ENCODE data around the gene FEM1C. TPM values are rescaled to one million over a fixed set of nuclear protein-coding genes. Genes with fewer than 3 reads are reported as not detected.
A peak's percentile ranks its signal among the peaks of the same experiment; 100 is the strongest.

The FEM1C gene
- total RNA-seq, 1 donor from 2014 or later: 14.3 TPM

DNA sequence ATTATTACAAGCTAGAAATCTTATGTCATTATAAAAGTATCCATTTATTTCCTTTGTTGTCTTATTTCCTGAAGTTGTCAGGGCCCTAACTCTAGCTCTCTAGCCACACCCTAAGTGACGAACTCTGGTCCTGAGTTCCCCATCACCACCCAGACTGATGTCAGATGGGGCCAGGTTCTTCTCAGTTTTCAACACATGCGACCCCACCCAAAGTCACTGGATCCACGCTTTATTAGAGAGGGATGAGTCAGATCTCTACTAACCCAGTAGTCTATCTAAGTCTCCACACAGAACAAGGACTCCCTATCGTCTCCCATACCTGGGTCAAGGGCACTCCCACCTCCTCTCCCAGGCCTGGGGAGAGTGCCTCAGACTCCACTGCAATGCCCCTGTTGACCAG, 6.8 kb upstream of the FEM1C start:
- no peak for DNase-seq (ENCODE audit: low spot score)
- no peak overlapping the region for H3K4me3 Mint-ChIP-seq (ENCODE audit: low read depth)
- peaks cover 4% of the 10 kb centered on the region for H3K9me3 Mint-ChIP-seq
- peaks cover 18% of the 10 kb centered on the region for H3K27me3 Mint-ChIP-seq (ENCODE audit: low read depth)
- no peaks in the 10 kb centered on the region for H3K4me1 Mint-ChIP-seq (ENCODE audit: low read depth)
- peaks cover under 1% of the 10 kb centered on the region for H3K36me3 Mint-ChIP-seq (ENCODE audit: low read depth)
- no peak overlapping the region for H3K27ac Mint-ChIP-seq
- intact Hi-C loops (cut with micrococcal nuclease): no loop called here

DNA sequence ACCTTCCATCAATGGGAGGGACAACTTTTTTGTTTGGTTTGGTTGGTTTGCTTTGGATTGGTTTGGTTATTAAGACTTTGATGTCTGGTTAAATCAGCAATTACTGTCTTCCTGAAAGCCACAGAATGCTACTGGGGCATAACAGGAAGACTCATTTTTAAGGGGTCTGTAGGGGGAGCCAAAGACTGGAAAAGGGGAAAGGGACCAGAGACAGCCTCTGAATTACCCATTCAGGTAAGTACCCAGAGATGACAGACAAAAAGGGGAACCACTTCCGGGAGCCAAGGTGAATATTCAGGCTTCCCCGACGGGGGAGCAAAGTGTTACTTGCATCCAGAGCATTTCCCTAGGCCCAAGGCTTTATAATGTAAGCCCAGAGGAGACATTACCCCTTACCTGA, 4.6 kb upstream of the FEM1C start:
- Mint-ChIP-seq H3K27ac (no peak overlapping the region), H3K36me3 (ENCODE audit: low read depth) (peaks cover 9% of the 10 kb centered on the region), H3K4me3 (ENCODE audit: low read depth) (no peak overlapping the region), H3K27me3 (ENCODE audit: low read depth) (peaks cover 18% of the 10 kb centered on the region), H3K4me1 (ENCODE audit: low read depth) (peaks cover 6% of the 10 kb centered on the region), H3K9me3 (peaks cover 11% of the 10 kb centered on the region)
- intact Hi-C loops (cut with micrococcal nuclease): no loop called here
- DNase-seq (ENCODE audit: low spot score): no peak

DNA sequence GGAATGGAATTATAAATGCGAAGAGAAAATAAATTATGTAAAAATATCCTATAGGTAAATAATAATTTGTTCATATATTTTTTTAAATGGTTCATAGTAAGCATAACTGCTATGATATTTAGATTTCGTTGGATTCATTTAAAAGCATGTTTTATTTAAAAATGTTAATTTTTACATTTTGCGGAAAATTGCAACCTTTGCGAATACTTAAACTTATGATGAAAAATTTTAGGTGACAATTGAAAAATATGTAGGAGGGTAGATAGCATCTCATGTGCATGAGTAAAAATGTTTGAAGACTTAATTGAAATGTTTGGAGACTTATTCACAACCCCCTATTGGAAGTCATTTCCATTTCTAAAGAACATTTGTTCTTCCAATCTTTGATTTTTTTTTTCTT, 4.1 kb upstream of the FEM1C start:
- H3K4me3 Mint-ChIP-seq (ENCODE audit: low read depth): no peak overlapping the region
- intact Hi-C loops (cut with micrococcal nuclease): no loop called here
- H3K27me3 Mint-ChIP-seq (ENCODE audit: low read depth): peaks cover 18% of the 10 kb centered on the region
- peaks cover 6% of the 10 kb centered on the region for H3K4me1 Mint-ChIP-seq (ENCODE audit: low read depth)
- H3K9me3 Mint-ChIP-seq: peaks cover 11% of the 10 kb centered on the region
- no peak overlapping the region for H3K27ac Mint-ChIP-seq
- H3K36me3 Mint-ChIP-seq (ENCODE audit: low read depth): peaks cover 9% of the 10 kb centered on the region
- DNase-seq (ENCODE audit: low spot score): no peak

DNA sequence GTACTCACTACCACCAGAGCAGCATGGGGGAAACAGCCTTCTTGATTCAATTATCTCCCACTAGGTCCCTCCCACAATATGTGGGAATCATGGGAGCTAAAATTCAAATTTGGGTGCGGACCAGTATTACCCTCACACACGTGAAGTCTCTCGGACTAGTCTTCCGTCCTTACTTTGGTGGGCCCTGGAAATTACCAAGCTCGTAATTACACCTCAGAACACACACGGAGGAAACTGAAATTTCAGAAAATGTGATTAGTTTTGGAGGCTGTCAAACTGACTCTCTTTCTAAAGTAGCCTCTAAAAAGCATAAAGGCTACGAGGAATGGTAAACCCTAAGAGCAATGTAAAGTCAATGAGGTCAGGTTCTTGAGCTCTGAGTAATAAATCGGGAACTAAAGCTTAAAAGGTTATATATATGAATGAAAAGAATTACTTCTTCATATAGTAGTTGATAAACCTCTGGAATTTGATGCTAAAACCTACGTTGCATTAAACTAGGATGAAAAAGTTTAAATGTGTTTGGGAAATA, 842 bp upstream of the FEM1C start:
- Mint-ChIP-seq H3K9me3 (peaks cover 11% of the 10 kb centered on the region), H3K27ac (peak overlapping the region; percentile 70), H3K36me3 (ENCODE audit: low read depth) (peaks cover 37% of the 10 kb centered on the region), H3K27me3 (ENCODE audit: low read depth) (peaks cover under 1% of the 10 kb centered on the region), H3K4me1 (ENCODE audit: low read depth) (peaks cover 32% of the 10 kb centered on the region), H3K4me3 (ENCODE audit: low read depth) (peak overlapping the region; percentile 21)
- no peak for DNase-seq (ENCODE audit: low spot score)
- intact Hi-C loops (cut with micrococcal nuclease): loop anchor here (2.0 kb wide), 2 partner anchors 89 to 249 kb away; partner anchors contain the start of gene CCDC112

DNA sequence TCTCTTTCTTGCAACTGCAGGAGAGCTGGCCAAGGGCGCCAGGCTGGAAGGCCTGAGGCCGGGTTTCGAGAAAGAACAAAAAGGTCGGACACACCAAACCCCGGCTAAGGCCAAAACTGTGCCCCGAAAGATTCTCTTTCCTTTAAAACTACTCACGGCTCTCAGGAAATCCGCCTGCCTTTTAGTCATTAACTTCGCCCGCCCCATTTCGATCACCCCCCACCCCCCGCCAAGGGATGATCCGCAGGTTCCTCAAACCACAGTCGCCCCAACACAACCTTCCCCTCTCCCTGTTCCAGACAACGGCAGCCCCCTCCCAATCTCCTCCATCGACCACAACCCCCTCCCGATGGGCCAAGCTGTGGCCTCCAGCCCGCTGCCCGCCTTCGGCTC, 536 bp downstream of the FEM1C start:
- H3K27me3 Mint-ChIP-seq (ENCODE audit: low read depth): no peaks in the 10 kb centered on the region
- intact Hi-C loops (cut with micrococcal nuclease): loop anchor here (1.0 to 5.0 kb wide), 8 partner anchors 57 to 543 kb away; partner anchors contain the start of genes AP3S1, ATG12, CCDC112 and COMMD10
- peaks cover 51% of the 10 kb centered on the region for H3K36me3 Mint-ChIP-seq (ENCODE audit: low read depth)
- H3K4me3 Mint-ChIP-seq (ENCODE audit: low read depth): peak overlapping the region; percentile 97
- H3K9me3 Mint-ChIP-seq: peaks cover 11% of the 10 kb centered on the region
- peak overlapping the region; percentile 99 for H3K27ac Mint-ChIP-seq
- H3K4me1 Mint-ChIP-seq (ENCODE audit: low read depth): peaks cover 44% of the 10 kb centered on the region
- DNase-seq (ENCODE audit: low spot score): no peak

DNA sequence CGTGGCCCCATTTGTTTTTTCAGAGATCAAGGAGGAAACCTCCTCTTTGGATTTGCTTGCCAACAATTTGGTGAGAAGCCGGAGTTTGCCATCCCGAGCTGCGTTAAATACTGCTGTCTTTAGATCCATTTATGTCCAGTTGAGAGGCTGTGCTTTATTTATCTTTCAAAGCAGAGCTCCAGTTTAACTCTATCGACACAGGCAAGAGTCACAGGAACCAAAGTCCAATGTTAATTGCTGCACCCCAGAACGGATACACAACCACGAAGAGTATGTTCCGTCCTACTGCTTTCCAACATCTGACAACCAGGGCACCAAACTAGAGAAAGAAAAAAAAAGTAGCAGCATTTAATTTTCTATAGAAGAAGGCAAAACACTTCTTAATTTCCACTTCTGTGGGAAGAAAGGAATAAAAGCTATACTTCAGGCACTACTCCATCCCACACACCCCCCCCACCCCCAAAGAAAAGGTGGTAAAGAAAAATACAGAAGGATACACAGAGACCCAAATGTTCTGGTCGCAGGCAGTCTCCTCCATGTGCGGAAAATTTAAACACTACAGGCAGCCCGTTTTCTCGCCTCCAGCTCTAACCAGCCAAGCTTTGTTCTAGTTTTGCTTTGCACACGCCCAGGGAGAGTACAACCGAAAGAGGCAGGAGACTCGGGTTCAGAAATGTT, 1.1 kb downstream of the FEM1C start:
- peak overlapping the region; percentile 97 for H3K4me3 Mint-ChIP-seq (ENCODE audit: low read depth)
- H3K27me3 Mint-ChIP-seq (ENCODE audit: low read depth): no peaks in the 10 kb centered on the region
- H3K4me1 Mint-ChIP-seq (ENCODE audit: low read depth): peaks cover 49% of the 10 kb centered on the region
- DNase-seq (ENCODE audit: low spot score): peak; percentile 56
- peaks cover 11% of the 10 kb centered on the region for H3K9me3 Mint-ChIP-seq
- H3K27ac Mint-ChIP-seq: peak overlapping the region; percentile 99
- peaks cover 56% of the 10 kb centered on the region for H3K36me3 Mint-ChIP-seq (ENCODE audit: low read depth)
- intact Hi-C loops (cut with micrococcal nuclease): loop anchor here (1.0 to 5.0 kb wide), 8 partner anchors 56 to 544 kb away; partner anchors contain the start of genes AP3S1, ATG12, CCDC112 and COMMD10

DNA sequence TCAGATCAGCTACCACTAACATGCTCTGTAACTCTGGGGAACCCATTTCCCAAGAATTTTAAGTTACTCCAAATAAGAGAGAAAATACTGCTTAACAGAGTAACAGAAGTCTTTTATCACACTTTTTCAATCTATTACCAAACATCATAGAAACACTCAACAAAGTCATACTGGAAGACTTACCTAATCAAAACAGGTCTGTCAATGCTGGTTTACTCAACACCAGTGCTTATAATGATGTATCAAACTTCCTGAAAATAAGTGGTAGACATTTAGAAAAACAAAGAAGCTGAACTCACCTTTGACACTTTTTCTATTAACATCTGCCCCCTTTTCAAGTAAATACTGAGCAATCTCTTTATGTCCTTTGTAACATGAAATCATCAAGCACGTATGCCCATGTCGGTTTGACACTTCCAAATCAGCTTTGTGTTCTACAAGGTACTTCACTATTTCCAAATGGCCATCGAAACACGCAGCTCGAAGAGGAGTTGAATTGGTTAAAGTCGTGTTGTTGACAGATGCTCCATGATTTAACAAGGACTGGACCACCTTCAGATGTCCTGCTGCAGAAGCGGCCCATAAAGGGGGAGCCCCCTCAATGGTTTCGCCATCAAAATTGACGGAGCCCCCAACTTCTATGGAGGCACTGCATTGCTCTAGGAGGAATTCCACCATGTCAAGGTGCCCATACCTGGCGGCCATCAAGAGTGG, 1.8 kb downstream of the FEM1C start:
- intact Hi-C loops (cut with micrococcal nuclease): loop anchor here (5.0 kb wide), 1 partner anchor 544 kb away; the partner anchor contains the start of gene COMMD10
- Mint-ChIP-seq H3K9me3 (peaks cover 11% of the 10 kb centered on the region), H3K27me3 (ENCODE audit: low read depth) (no peaks in the 10 kb centered on the region), H3K36me3 (ENCODE audit: low read depth) (peaks cover 62% of the 10 kb centered on the region), H3K4me3 (ENCODE audit: low read depth) (peak overlapping the region; percentile 97), H3K4me1 (ENCODE audit: low read depth) (peaks cover 54% of the 10 kb centered on the region), H3K27ac (peak overlapping the region; percentile 99)
- no peak for DNase-seq (ENCODE audit: low spot score)

DNA sequence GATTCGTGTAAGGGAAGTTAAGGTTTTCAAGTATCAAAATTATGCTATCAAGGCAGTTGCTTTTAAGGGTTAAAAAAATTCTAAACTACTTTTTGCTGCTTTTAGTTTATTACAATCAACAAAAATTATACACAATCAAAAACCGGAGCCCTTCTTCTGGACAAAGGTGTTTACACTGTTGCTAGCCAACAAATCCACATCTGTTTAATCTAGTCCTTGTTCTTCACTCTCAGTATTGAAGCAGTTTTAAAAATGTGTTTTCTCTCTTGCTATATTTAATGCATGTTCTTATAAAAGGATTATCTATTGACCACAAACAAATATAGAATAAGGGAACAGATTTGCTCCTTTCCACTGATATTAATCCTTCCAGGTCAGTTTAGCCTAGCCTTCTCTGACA, 2.5 kb downstream of the FEM1C start:
- Mint-ChIP-seq H3K4me1 (ENCODE audit: low read depth) (peaks cover 58% of the 10 kb centered on the region), H3K4me3 (ENCODE audit: low read depth) (peak overlapping the region; percentile 97), H3K9me3 (peaks cover 11% of the 10 kb centered on the region), H3K27ac (peak overlapping the region; percentile 41), H3K36me3 (ENCODE audit: low read depth) (peaks cover 66% of the 10 kb centered on the region), H3K27me3 (ENCODE audit: low read depth) (no peaks in the 10 kb centered on the region)
- intact Hi-C loops (cut with micrococcal nuclease): loop anchor here (5.0 kb wide), 1 partner anchor 545 kb away; the partner anchor contains the start of gene COMMD10
- DNase-seq (ENCODE audit: low spot score): no peak

DNA sequence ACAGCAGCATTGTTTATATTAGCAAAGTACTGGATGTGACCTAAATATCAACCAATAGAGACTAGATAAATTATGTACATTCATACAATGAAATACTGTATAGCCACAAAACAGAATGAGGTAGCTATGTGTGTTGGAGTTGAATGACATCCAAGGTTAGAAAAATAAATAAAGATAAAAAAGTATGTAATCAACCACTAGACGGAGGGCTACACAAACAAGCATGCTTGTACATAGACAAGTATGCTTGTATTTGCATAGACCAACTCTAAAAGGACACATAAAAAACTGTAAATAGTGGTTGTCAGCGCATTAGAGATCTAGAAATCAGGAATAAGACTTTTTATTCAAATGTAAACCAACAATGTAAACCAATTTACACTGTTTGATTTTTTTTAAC, 3.0 kb downstream of the FEM1C start:
- intact Hi-C loops (cut with micrococcal nuclease): loop anchor here (5.0 kb wide), 1 partner anchor 546 kb away; the partner anchor contains the start of gene COMMD10
- peaks cover 61% of the 10 kb centered on the region for H3K4me1 Mint-ChIP-seq (ENCODE audit: low read depth)
- peaks cover 7% of the 10 kb centered on the region for H3K9me3 Mint-ChIP-seq
- H3K36me3 Mint-ChIP-seq (ENCODE audit: low read depth): peaks cover 70% of the 10 kb centered on the region
- peak overlapping the region; percentile 97 for H3K4me3 Mint-ChIP-seq (ENCODE audit: low read depth)
- no peak for DNase-seq (ENCODE audit: low spot score)
- no peaks in the 10 kb centered on the region for H3K27me3 Mint-ChIP-seq (ENCODE audit: low read depth)
- H3K27ac Mint-ChIP-seq: no peak overlapping the region

DNA sequence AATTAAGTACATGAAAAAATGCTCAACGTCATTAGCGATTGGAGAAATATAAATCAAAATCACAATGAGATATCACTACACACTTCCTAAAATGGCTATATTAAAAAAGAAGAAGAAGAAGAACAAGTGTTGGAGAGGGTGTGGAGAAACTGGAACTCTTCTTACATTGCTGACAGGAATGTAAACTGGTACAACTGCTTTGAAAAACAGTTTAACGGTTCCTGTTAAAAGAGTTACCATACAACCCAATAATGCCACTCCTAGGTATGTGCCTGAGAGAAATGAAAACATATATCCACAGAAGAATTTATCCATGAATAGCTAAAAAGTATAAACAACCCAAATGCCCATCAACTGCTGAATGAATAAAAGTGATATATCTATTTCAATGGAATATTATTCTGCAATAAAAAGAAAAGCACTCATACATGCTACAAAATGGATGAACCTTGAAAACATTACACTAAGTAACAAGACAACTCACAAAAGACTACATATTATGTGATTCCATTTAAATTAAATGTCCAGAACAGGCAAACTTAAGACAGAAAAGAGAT, 9.0 kb downstream of the FEM1C start:
- no peak for DNase-seq (ENCODE audit: low spot score)
- no peak overlapping the region for H3K27ac Mint-ChIP-seq
- H3K27me3 Mint-ChIP-seq (ENCODE audit: low read depth): no peaks in the 10 kb centered on the region
- H3K4me3 Mint-ChIP-seq (ENCODE audit: low read depth): no peak overlapping the region
- peaks cover 65% of the 10 kb centered on the region for H3K4me1 Mint-ChIP-seq (ENCODE audit: low read depth)
- H3K9me3 Mint-ChIP-seq: no peaks in the 10 kb centered on the region
- intact Hi-C loops (cut with micrococcal nuclease): no loop called here
- H3K36me3 Mint-ChIP-seq (ENCODE audit: low read depth): peaks cover 76% of the 10 kb centered on the region

DNA sequence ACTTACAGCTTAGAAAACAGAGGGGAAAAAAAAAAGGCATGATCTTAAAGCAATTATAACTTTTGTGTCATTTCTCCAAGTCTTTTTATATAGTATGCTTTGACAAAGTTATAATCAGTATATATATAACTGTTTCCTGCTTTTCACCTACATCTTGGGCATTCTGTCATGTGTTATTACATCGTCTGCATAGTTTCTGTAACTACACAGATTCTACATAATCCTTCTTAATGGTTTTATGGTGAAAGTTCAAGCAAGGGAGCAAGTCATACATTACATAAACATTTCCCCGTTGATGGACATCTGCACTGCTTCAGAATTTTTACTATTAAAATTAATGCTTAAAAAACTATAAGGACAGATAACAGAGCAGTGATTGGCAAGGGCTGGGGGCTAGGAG, 12.1 kb downstream of the FEM1C start:
- H3K27ac Mint-ChIP-seq: no peak overlapping the region
- peaks cover 55% of the 10 kb centered on the region for H3K4me1 Mint-ChIP-seq (ENCODE audit: low read depth)
- no peaks in the 10 kb centered on the region for H3K27me3 Mint-ChIP-seq (ENCODE audit: low read depth)
- no peak overlapping the region for H3K4me3 Mint-ChIP-seq (ENCODE audit: low read depth)
- H3K9me3 Mint-ChIP-seq: no peaks in the 10 kb centered on the region
- no peak for DNase-seq (ENCODE audit: low spot score)
- peaks cover 72% of the 10 kb centered on the region for H3K36me3 Mint-ChIP-seq (ENCODE audit: low read depth)
- intact Hi-C loops (cut with micrococcal nuclease): no loop called here

DNA sequence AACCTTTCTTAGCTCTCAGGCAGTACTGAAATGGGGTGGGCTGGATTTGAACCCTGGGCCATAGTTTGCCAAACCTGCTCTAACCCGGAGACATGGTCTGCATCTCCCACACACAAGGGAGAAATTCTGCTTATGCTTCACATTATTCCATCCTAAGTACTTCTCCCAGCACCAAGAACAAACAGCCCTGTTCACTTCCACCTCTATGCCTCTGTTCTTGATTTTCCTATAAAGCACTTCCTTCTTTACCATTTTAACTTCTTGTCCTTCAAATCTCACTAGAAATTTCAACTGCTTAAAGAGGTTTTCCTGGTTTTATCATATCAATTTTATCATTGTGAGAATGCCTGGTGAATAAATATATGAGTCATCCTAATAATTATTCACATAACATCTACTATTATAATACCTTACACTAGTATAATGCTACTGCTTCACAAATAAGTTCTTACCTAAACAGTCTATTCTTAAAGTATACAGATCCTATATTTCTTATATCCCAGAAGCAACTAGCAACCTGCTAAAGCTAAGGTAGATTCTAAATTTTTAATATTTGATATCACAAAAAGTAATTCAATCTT, 12.7 kb downstream of the FEM1C start:
- H3K4me1 Mint-ChIP-seq (ENCODE audit: low read depth): peaks cover 49% of the 10 kb centered on the region
- H3K36me3 Mint-ChIP-seq (ENCODE audit: low read depth): peaks cover 72% of the 10 kb centered on the region
- DNase-seq (ENCODE audit: low spot score): no peak
- H3K27ac Mint-ChIP-seq: no peak overlapping the region
- H3K4me3 Mint-ChIP-seq (ENCODE audit: low read depth): no peak overlapping the region
- intact Hi-C loops (cut with micrococcal nuclease): no loop called here
- no peaks in the 10 kb centered on the region for H3K9me3 Mint-ChIP-seq
- H3K27me3 Mint-ChIP-seq (ENCODE audit: low read depth): no peaks in the 10 kb centered on the region

Data from activated T-helper 2 cell treated with anti-CD3 and anti-CD28 coated beads, Interferon-gamma antibody, Interleukin-2, Interleukin-4, amounts not matched to agents 10 μg/mL and 5 μg/mL and 100 μg/mL, durations not matched to agents 14 hours and 24 hours and 36 hours (primary cell).